Measurements from ENCODE around the gene CAPN2.

DNA sequence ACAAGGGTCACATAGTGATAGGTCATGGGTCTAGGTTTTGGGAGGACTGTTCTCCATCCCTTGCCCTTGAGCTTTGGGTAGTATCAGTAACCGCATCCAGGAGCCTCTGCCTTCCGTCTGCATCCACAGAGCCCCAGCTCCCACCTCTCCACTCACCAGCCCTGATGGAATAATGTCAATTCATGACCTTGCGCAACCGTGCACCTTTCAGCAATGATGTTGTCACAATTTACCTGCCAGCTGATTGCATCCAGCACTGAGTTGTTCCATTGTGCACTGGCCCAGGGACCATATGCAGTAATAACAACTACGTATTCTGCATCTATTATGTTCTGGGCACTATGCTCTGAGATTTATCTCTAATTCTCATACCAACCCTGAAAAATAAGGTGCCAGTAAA, 48.2 kb upstream of the CAPN2 start:
- no peak for TF ChIP-seq ELK4 (IDR thresholded peaks at IDR 0.05; ENCODE audit: borderline replicate concordance, low read depth, low read length)
- TF ChIP-seq, protein P1, sequence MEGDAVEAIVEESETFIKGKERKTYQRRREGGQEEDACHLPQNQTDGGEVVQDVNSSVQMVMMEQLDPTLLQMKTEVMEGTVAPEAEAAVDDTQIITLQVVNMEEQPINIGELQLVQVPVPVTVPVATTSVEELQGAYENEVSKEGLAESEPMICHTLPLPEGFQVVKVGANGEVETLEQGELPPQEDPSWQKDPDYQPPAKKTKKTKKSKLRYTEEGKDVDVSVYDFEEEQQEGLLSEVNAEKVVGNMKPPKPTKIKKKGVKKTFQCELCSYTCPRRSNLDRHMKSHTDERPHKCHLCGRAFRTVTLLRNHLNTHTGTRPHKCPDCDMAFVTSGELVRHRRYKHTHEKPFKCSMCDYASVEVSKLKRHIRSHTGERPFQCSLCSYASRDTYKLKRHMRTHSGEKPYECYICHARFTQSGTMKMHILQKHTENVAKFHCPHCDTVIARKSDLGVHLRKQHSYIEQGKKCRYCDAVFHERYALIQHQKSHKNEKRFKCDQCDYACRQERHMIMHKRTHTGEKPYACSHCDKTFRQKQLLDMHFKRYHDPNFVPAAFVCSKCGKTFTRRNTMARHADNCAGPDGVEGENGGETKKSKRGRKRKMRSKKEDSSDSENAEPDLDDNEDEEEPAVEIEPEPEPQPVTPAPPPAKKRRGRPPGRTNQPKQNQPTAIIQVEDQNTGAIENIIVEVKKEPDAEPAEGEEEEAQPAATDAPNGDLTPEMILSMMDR (tag by site-specific recombination; IDR thresholded peaks at IDR 0.05) = no peak

All from HEK293 (cell line).